GM19397 (cell line): ENCODE measurements around the gene BET1.
A peak's percentile ranks its signal among the peaks of the same experiment; 100 is the strongest.
"Not testable (repeated sequence)": the region's sequence is repeated elsewhere in the genome, so short reads cannot be mapped to it uniquely, and the experiment has no call there.

Source experiments
- ATAC-seq: cut with Tn5 transposase; IDR thresholded peaks from one replicate; pipeline ENCODE4 v1.9.1; 2021; ENCODE audit warnings: mild to moderate bottlenecking, moderate library complexity; ENCODE audit not compliant: unreplicated experiment

BET1 gene

DNA sequence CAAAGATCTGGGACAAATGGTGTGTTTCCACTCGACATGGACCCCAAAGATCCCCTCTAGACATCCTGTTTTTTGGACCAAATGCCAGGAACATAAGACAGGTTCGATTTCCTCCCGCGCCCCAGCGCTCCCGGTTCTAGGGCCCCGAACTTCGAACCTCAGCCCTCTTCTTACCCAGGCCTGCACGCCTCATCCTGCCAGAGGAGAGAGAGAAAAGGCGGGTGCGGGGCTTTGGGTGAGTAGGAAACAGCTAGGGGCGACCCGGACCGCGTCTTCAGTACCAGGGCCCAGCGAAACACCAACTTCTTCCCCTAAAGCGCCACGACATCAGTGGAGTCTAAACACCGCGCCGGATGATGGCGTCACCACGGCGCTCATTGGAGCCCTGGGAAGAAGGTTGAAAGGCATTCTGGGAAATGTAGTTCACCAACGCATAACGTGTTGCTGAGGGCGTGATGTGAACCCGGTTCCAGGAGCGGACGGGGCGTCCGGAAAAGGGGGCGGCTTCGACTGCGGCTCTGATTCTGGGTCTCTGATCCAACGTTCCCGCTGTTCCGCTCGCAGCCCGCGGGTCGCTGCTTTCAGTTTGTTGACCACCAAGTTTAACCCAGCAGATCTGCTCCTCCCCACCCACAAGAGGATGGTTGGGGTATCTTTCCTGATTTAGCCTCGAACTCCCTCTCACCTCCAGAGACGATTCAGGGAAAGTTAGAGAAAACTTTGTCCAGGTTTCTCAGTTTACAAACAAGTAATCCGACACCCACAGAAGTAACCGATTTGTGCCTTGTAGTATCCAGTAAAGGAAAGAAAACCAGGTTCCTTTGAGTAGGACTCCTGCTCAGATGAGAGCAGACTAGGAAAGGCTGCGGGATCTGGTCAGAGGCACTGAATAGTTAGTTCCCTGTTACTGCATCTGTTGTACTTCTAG is at the start of gene BET1:
Gene BET1, minus strand, starts transcription at position 332 of the 928 bp plus-strand sequence. Its CDS starts 139 bp downstream, at position 193.
- peak; percentile 96 for ATAC-seq

- ATAC-seq = no peak
These were observed 49.4 kb upstream of the BET1 start for GRCh38 chr7:94053532-94053931.

GRCh38 chr7:94052398-94053180 is 48.4 kb upstream of the BET1 start:
- ATAC-seq = peak; percentile 56

- peak; percentile 86 for ATAC-seq
These were observed 45.9 kb upstream of the BET1 start for GRCh38 chr7:94050046-94050445.

DNA sequence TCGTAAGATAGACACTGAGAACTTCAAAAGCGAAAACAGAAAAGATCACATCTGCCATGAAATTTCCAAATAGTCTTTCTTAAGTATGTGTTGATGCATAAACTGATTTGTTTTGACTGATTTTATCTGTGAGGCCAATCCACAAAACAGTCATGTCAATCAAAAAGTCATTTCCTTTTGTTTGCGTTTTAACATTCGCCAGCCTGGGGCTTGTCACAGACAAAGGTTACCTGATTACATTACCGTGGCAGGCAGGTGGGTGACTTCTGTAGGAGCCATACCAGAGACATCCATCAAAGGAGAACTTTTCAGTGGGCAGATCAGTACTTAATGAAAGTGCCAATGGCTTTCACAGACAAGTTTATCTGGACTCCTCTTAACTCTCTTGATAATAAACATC is 45.5 kb upstream of the BET1 start:
- ATAC-seq = peak; percentile 27

DNA sequence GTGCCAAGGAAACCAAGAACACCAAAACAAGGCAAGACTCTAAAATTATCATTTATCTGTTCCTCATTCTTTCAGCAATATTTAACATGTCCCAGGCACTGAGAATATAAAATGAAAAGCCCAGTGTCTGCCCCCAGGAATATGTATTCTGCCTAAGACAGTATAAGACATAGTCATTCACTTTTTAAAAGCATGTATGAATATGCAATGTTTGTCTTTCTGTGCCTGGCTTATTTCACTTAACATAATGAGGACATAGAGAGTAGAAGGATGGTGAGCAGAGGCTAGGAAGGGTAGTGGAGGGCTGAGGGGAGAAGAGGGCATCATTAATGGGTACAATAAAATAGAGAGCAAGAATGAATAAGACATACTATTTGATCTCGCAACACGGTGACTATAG is 44.6 kb upstream of the BET1 start:
- ATAC-seq = no peak

- no peak for ATAC-seq
These were observed 43.8 kb upstream of the BET1 start for GRCh38 chr7:94047956-94048355.

DNA sequence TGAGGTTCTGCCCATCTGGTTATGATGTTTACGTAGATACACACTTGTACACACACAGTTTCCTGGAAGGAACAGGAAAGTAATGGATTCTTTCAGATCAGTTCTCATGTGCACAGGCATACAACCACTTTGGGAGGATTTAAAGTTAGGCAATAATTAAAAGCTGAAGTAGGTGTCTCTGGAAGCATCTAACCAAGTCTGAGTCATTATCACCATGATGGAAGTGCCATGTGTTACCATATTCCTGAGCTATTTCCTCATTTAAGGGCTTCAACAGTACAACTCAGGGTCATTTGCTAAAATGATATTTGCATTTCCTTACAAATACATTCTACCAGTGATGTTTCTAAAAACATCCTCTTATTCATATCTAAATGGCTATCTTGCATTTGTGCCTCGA is 41.4 kb upstream of the BET1 start:
- no peak for ATAC-seq

- peak; percentile 37 for ATAC-seq
These were observed 40.7 kb upstream of the BET1 start for GRCh38 chr7:94044806-94045205.

DNA sequence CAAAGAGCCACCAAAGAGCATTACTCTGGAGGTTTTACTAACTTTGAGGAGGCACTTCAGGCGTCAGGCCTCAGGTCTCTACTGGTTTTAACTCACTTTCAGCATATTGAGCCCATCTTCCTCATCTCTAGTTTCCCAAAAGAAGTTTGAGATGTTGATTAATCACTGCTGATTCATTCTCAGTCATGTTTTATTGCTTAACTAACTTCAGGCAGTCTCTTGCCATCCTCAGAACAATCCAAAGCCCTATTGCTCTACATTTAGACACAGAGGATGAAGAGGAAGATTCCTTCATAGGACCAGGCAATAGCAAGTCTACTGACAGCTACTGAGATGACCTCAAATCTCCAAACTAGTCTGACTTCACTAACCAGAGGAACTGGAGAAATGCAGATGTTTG is 39.1 kb upstream of the BET1 start:
- no peak for ATAC-seq

DNA sequence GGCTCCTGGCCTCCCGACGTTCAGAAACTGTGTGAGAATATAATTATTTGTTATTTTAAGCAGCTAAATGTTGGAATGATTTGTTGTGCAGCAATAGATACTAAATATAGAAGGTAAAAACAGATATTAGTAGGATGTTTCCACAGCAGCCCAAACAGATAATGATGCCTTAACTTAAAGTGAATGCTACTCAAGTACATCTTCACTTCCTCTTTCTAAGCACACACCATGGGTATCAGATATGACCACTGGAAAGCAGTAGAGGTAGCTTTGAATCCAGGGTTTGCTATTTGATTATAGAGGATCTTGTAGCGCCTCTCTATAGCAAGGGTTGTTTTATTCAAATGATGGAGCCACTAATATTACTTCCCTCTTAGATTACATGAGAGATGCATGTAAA is 38.2 kb upstream of the BET1 start:
- ATAC-seq = peak; percentile 76

GRCh38 chr7:94041529-94041928 is 37.4 kb upstream of the BET1 start:
- ATAC-seq = no peak

- no peak for ATAC-seq
These were observed 36.1 kb upstream of the BET1 start for GRCh38 chr7:94040254-94040653.

GRCh38 chr7:94039368-94040035 is 35.3 kb upstream of the BET1 start:
- no peak for ATAC-seq

GRCh38 chr7:94031865-94032264 is 27.7 kb upstream of the BET1 start:
- no peak for ATAC-seq

DNA sequence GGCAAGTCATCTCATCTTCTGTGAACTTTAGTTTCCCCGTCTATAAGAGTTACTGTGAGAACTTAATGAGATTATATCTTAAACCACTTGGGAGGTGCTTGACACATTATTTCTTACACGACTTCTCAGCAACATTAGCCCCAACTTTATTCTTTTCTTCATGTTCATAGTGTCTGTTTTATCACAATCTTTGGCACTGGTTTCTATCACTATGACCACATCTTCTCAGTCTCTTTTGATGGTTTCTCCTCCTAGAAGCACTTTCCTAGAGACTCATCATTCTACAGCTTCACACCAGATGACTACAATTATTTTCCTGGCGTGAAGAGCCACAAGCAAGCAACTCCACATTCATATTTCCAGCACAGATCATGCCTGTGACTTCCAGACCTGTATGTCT is 26.5 kb upstream of the BET1 start:
- no peak for ATAC-seq

- no peak for ATAC-seq
These were observed 25.8 kb upstream of the BET1 start for GRCh38 chr7:94029976-94030375.

DNA sequence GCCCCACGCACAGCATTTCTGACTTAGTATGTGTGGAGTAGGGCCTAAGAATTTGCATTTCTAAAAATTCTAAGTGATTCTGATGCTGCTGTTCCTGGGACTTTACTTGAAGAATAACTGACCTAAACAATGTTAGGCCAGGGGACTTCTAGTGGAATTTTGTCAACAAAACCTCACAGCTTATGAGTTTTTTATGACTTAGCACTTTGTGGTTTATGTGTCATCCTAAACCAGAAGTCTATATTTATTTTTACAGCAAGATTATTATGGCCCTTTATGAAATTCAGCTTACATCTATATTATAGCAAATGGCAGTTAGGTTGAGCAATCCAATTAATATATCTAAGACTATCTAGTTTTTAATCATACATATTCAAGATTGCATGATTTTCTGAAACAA is 24.6 kb upstream of the BET1 start:
- ATAC-seq = no peak

DNA sequence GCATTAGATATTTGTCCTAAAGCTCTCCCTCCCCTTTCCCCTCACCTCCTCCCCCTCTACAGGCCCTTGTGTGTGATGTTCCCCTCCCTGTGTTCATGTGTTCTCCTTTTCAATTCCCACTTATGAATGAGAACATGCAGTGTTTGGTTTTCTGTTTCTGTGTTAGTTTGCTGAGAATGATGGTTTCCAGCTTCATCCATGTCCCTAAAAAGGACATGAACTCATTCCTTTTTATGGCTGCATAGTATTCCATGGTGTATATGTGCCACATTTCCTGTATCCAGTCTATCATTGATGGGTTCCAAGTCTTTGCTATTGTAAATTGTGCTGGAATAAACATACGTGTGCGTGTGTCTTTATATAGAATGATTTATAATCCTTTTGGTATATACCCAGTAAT is 22.5 kb upstream of the BET1 start:
- not testable (repeated sequence) for ATAC-seq

DNA sequence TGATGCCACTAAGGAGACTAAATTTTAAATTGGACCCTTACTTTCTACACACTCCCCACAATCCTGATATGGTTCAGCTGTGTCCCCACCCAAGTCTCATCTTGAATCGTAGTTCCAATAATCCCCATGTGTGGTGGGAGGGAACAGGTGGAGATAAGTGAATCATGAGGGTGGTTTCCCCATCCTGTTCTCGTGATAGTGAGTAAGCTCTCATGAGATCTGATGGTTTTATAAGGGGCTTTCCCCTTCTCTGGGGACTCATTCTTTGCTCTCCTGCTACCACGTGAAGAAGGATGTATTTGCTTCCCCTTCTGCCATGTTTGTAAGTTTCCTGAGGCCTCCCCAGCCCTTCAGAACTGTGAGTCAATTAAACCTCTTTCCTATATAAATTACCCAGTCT is 18.4 kb upstream of the BET1 start:
- ATAC-seq = no peak

DNA sequence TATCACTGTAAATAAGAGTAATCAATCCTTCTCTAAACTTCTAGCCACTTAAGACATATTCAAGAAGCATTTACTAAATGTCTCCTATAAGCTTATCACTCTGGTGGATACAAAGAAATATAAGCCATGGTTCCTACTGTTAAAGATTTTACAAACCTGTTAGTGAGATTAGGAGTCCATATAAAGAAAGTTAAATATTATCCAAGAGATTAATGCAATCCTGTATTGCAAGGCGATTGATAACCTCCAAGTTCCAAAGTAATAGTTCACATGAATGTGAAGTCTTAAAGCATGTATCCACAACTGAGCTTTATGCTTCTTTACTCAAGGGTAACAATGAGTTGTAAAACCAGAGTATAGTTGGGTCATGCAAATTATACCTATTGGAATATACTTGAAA is 12.6 kb upstream of the BET1 start:
- ATAC-seq = no peak
